Activated CD4-positive, CD25-positive, alpha-beta regulatory T cell treated with anti-CD3 and anti-CD28 coated beads, Interleukin-2, amount 50 U/mL, for 24 hours (primary cell): Measurements from ENCODE around the gene FAM72A.
A peak's percentile ranks its signal among the peaks of the same experiment; 100 is the strongest.

Experiments used
- ATAC-seq, 2 donors: fragments of 150-1000 bp; cut with Tn5 transposase; one replicate each; pipeline ENCODE4 v1.10.0; 2021; ENCODE audit warnings: mild to moderate bottlenecking in 1 of 2, moderate library complexity in 1 of 2

The FAM72A gene

GRCh38 chr1:206167350-206168029 is 35.1 kb downstream of the FAM72A start:
- ATAC-seq = peak in 1 of 2 donors; percentile 59

GRCh38 chr1:206145771-206146290 is 56.8 kb downstream of the FAM72A start:
- ATAC-seq = no peak

GRCh38 chr1:206144605-206145004 is 58.0 kb downstream of the FAM72A start:
- no peak for ATAC-seq

- no peak for ATAC-seq
Observed at GRCh38 chr1:206143537-206144172, 59.0 kb downstream of the FAM72A start.

- no peak for ATAC-seq
Observed at GRCh38 chr1:206142770-206143169, 59.9 kb downstream of the FAM72A start.

GRCh38 chr1:206142011-206142410 is 60.6 kb downstream of the FAM72A start:
- ATAC-seq = no peak

GRCh38 chr1:206136241-206136640 is 66.4 kb downstream of the FAM72A start:
- ATAC-seq = no peak
